Muscle layer of duodenum (tissue), 2 donors: Measurements from ENCODE around the gene CUL9.

Experiments used
- H3K27ac ChIP-seq: one replicate; pipeline ENCODE4 v1.7.0; 2013; ENCODE audit warnings: mild to moderate bottlenecking, low read length
- H3K27me3 ChIP-seq: one replicate; pipeline ENCODE4 v1.7.0; 2013; ENCODE audit warnings: low read depth, mild to moderate bottlenecking, control low read depth, low read length
- H3K36me3 ChIP-seq, 2 donors: one replicate each; pipeline ENCODE4 v1.7.0; 2013; ENCODE audit warnings: low read length in 2 of 2, control low read depth in 1 of 2, mild to moderate bottlenecking in 1 of 2; ENCODE audit not compliant: insufficient read depth in 2 of 2, control insufficient read depth in 1 of 2
- H3K4me1 ChIP-seq, 2 donors: one replicate each; pipeline ENCODE4 v1.7.0; 2013; ENCODE audit warnings: low read length in 2 of 2, mild to moderate bottlenecking in 2 of 2, control low read depth in 1 of 2, moderate library complexity in 1 of 2; ENCODE audit not compliant: insufficient read depth in 2 of 2, control insufficient read depth in 1 of 2
- H3K4me3 ChIP-seq, 2 donors: one replicate each; pipeline ENCODE4 v1.7.0; 2013; ENCODE audit warnings: low read length in 2 of 2, low read depth in 1 of 2, mild to moderate bottlenecking in 1 of 2
- H3K9me3 ChIP-seq, 2 donors: one replicate each; pipeline ENCODE4 v1.7.0; 2013; ENCODE audit warnings: low read length in 2 of 2, control low read depth in 1 of 2, mild to moderate bottlenecking in 1 of 2; ENCODE audit not compliant: control insufficient read depth in 1 of 2
- donor health status: healthy.

The CUL9 gene

DNA sequence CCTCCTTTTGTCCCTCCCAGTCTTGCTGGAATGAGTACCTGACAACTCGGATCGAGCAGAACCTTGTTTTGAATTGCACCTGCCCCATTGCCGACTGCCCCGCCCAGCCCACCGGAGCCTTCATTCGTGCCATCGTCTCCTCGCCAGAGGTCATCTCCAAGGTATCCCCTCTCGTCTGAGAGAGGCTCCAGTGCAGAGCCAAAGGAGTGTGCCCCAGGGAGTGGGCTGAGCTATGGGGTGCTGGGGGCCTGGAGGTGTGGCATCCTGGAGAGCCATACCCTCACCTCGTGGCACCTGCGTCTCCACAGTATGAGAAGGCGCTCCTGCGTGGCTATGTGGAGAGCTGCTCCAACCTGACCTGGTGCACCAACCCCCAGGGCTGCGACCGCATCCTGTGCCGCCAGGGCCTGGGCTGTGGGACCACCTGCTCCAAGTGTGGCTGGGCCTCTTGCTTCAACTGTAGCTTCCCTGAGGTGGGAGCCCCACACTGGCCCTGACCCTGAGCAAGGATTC is 38.5 kb downstream of the CUL9 start:
- Histone ChIP-seq H3K4me1 (no peaks in the 10 kb centered on the region), H3K4me3 (no peak overlapping the region), H3K9me3 (no peaks in the 10 kb centered on the region), H3K27ac (no peak overlapping the region), H3K36me3 (peaks cover 26 to 71% of the 10 kb centered on the region in 2 donors), H3K27me3 (no peaks in the 10 kb centered on the region)

DNA sequence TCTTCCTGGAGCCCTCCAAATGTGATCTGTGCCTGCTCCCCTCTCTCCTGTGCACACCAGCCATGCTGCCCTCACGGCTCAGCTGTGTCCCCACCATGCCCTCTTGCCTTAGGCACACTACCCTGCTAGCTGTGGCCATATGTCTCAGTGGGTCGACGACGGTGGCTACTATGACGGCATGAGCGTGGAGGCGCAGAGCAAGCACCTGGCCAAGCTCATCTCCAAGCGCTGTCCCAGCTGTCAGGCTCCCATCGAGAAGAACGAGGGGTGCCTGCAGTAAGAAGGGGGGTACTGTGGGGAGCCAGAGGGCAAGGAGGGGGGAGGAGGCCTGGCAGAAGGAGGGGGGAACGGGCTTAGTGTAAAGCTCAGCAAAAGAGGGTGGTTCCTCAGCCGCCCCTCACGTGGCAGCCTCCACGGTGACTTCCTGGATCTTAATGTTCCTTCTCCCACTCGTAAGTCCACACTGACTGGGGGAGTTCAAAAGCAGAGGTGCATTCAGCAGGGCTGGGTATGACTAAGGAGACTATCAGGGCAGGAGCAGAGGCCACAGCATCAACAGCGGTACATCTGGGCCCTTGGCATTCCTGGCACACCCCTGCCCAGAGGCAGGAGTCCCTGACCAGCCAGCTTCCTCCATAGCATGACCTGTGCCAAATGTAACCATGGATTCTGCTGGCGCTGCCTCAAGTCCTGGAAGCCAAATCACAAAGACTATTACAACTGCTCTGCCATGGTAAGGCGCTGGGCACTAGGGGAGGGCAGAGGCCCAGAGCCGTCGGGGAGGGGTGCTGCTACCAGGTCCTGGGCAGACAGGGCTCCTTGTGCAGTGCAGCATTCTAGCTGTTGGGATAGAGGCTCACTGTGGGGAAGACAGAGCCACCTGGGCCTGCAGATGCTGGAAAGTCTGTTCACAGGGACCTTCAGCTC is 39.3 kb downstream of the CUL9 start:
- H3K27ac ChIP-seq: no peak overlapping the region
- no peak overlapping the region for H3K4me3 ChIP-seq
- peaks cover 21 to 62% of the 10 kb centered on the region in 2 donors for H3K36me3 ChIP-seq
- H3K4me1 ChIP-seq: no peaks in the 10 kb centered on the region
- no peaks in the 10 kb centered on the region for H3K9me3 ChIP-seq
- H3K27me3 ChIP-seq: no peaks in the 10 kb centered on the region

DNA sequence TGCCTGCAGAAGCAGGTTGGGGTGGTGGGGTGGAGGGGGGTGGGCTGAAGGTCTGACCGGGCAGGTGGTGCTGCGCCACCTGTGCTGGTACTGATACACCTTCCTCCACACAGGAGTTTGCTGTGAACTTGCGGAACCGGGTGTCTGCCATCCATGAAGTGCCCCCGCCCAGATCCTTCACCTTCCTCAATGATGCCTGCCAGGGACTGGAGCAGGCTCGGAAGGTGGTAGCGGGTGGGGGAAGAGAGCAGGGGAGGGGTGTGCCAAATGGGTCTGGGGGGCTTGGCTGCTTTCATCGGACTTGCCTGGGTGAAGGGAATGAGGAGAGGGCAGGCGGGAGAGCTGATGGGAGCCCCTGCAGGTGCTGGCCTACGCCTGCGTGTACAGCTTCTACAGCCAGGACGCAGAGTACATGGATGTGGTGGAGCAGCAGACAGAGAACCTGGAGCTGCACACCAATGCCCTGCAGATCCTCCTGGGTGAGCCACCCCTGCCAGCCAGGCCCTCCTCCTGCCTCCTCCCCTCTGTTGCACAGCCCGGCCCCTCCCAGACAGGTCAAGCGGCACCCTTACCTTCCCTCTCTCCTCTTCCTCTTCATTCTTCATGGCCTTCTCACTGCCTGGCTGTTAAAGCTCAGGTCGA is 40.5 kb downstream of the CUL9 start:
- H3K4me1 ChIP-seq: no peaks in the 10 kb centered on the region
- no peak overlapping the region for H3K27ac ChIP-seq
- peaks cover 20 to 51% of the 10 kb centered on the region in 2 donors for H3K36me3 ChIP-seq

DNA sequence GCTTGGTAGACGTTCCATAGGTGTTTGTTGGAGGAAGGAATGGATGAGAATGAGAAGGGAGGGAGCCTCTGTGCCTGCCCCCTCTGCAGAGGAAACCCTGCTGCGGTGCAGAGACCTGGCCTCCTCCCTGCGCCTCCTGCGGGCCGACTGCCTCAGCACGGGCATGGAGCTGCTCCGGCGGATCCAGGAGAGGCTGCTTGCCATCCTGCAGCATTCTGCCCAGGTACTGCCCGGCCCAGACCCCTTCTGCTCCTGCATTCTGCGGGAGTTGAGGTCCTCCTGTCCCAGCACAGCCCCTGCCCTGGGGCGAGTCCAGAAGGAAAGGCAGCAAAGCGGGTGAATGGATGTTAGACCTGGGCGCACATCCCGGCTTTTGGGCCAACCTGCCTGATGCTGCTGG is 41.2 kb downstream of the CUL9 start:
- H3K27ac ChIP-seq: no peak overlapping the region
- no peaks in the 10 kb centered on the region for H3K27me3 ChIP-seq
- peaks cover 20 to 47% of the 10 kb centered on the region in 2 donors for H3K36me3 ChIP-seq
- peaks cover 0 to 2% of the 10 kb centered on the region in 2 donors for H3K4me1 ChIP-seq
- H3K4me3 ChIP-seq: no peak overlapping the region
- no peaks in the 10 kb centered on the region for H3K9me3 ChIP-seq

More for the DNA sequence above, 40.5 kb downstream of the CUL9 start:
- Histone ChIP-seq H3K4me3 (no peak overlapping the region), H3K9me3 (no peaks in the 10 kb centered on the region), H3K27me3 (no peaks in the 10 kb centered on the region)

DNA sequence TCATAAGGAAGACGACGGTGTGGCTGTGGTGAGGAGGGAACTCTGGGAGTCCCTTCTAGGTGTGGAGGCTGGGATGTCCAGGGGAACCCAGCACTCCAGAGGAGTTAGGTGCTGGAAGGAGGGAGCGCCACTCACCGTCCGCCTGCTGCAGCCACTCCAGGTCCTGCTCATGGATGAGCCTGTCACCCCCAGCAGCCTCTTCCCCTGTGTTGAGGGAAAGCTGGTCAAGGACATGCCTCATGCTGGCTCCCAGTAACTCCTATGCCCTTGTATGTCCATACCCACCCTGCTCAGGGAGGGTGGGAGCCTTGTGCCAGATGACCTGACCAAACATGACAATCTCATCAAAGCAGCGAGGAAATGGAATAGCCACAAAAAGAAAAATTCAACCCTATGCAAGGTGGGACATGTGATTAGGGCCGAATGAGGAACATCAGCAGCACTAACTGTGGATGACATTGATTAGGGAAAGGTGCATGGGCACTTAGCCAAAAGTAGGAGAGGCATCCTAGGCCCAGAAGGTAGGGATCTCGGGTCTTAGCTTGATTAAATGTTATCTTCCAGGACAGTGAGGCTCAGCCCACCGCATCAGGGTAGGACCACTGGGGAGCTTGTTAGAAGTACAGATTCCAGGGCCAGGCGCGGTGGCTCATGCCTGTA is 44.3 kb downstream of the CUL9 start:
- peaks cover 0 to 13% of the 10 kb centered on the region in 2 donors for H3K4me1 ChIP-seq
- H3K9me3 ChIP-seq: no peaks in the 10 kb centered on the region
- no peaks in the 10 kb centered on the region for H3K27me3 ChIP-seq
- no peak overlapping the region for H3K4me3 ChIP-seq
- H3K36me3 ChIP-seq: peaks cover 14 to 24% of the 10 kb centered on the region in 2 donors
- no peak overlapping the region for H3K27ac ChIP-seq

DNA sequence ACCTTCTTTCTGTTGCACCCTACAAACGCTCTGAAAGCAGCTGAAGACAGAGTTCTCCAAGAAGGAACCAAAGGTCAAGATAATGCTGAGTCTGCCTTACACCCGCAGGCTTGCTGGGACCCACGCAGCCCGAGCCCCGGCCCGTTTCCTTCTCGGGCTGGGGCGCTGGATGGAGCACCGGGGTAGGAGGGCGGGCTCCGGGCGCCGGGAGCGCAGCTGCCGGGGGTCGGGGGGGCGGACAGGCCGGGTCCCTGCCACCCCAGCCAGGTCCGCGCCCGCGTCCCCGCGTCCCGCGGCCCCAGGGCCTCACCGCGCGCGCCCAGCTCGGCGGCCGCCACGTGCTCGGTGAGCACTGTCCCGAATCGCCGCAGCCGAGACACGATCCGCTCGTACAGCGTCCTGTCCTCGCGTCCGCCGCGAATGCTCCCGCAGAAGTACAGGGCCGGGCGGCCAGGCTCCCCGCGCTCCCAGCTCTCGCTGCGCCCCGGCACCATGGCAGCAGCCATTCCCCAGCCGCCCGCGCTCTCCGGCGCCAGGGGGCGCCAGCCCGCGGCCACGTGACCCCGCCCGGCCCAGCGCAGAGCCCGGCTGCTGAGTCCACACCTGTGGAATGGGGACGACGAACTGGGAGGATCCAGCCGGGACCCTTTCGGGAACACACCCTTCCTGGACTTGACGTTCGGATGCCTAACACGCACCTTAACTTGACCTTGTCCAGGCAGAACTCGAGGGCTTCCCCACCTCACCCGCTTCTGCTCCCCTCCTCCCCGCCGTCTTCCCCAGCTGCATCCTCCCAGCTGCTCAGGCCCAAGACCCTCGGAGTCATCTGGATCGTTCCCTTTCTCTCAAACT is 47.2 kb downstream of the CUL9 start, which contains the start of gene DNPH1:
Gene DNPH1 (minus strand): TSS at position 531 of the 852 bp plus-strand sequence. CDS start 25 bp downstream, at position 506.
- Histone ChIP-seq H3K9me3 (no peaks in the 10 kb centered on the region), H3K4me3 (peak within 1 kb of the TSS; percentile 60 to 68), H3K27me3 (no peaks in the 10 kb centered on the region), H3K36me3 (peaks cover 0 to 6% of the 10 kb centered on the region in 2 donors), H3K4me1 (peaks cover 0 to 13% of the 10 kb centered on the region in 2 donors), H3K27ac (no peak within 1 kb of the TSS)

DNA sequence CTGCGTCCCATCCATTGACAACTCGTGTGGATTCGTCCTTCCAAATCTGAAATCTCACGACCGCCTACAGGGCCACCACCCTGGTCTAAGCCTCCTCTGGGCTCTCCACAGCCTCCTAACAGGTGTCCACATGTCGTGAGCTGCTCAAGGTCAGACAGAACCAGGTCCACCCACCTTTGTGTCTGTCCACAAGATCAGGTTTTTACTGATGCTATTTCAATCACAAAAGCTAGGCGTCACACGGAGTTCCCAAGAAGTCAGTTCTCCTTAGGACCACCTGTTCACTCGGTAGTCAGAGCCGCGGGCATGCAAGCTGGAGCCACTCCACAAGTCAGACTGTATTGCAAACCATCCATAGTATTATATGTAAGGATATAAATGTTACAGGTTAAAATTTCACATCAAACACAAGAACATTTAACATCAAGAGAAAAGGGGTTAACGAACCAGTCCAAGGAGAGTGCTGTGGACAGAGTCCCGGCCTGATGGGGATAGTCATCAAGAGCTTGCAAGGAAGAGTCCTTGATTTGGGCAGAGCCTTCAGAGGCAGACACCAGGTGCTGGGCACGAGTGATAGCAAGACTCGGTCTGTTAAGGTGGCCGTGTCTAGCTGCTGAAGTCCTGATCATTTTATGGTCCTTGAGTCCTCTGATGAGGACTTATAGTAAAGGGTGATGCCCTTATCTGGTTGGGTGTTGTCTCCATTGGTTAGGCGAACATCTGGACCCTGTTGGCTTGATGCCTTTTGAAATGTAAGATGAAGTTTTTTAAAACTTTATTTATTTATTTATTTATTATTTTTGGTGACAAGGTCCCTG is 48.0 kb downstream of the CUL9 start:
- Histone ChIP-seq H3K4me1 (peaks cover 0 to 13% of the 10 kb centered on the region in 2 donors), H3K27ac (no peak overlapping the region), H3K36me3 (no peaks in the 10 kb centered on the region), H3K4me3 (peak overlapping the region; percentile 60 to 68), H3K9me3 (no peaks in the 10 kb centered on the region), H3K27me3 (no peaks in the 10 kb centered on the region)

DNA sequence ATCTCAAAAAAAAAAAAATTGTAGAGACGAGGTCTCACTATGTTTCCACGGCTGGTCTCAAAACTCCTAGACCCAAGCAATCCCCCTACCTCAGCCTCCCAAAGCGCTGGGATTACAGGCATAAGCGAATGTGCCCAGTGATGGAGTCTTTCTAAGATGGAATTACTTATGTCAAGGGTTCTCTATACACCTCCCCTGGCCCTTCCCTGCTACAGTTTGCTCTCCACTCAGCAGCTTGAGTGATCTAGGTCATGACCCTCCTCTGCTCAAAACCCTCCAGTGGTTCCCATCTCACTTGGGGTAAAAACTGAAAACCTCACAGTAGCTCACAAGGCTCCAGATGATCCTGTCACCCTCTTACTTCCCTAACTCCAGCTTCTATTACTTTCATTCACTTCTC is 49.1 kb downstream of the CUL9 start:
- no peaks in the 10 kb centered on the region for H3K27me3 ChIP-seq
- peaks cover 0 to 13% of the 10 kb centered on the region in 2 donors for H3K4me1 ChIP-seq
- no peaks in the 10 kb centered on the region for H3K36me3 ChIP-seq
- H3K27ac ChIP-seq: no peak overlapping the region
- no peaks in the 10 kb centered on the region for H3K9me3 ChIP-seq
- no peak overlapping the region for H3K4me3 ChIP-seq

DNA sequence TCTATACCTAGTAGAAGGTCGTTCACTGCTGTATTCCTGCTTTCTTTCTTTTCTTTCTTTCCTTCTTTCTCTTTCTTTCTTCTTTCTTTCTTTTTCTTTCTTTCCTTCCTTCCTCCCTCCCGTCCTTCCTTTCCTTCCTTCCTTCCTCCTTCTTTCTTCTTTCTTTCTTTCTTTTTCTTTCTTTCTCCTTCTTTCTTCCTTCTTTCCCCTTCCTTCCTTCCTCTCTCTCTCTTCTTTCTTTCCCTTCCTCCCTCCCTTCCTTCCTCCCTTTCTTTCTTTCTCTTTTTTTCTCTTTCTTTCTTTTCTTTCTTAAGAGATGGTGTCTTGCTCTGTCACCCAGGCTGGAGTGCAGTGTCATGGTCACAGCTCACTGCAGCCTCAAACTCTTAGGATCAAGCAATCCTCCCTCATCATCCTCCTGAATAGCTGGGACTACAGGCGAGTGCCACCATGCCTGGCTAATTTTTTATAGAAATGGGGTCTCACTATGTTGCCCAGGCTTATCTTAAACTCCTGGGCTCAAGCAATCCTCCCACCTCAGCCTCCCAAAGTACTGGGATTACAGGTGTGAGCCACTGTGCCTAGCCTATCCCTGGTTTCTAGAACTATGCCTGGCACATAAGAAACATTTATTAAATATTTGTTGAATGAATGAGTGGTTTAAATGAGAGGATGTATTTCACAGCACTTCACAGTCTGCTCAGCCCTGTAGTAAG is 49.9 kb downstream of the CUL9 start:
- H3K4me3 ChIP-seq: no peak overlapping the region
- peaks cover 0 to 13% of the 10 kb centered on the region in 2 donors for H3K4me1 ChIP-seq
- H3K36me3 ChIP-seq: no peaks in the 10 kb centered on the region
- H3K9me3 ChIP-seq: no peaks in the 10 kb centered on the region
- no peaks in the 10 kb centered on the region for H3K27me3 ChIP-seq
- no peak overlapping the region for H3K27ac ChIP-seq
